ENCODE measurements around the gene GLCCI1. TPM values are rescaled to one million over a fixed set of nuclear protein-coding genes. Genes with fewer than 3 reads are reported as not detected.

GLCCI1 gene
- total and polyA plus RNA-seq, 2 of the 8 experiments (the other 6 are each of a cell fraction or from before 2014, with no cell fraction given), result 12.4 to 27.7 TPM

DNA sequence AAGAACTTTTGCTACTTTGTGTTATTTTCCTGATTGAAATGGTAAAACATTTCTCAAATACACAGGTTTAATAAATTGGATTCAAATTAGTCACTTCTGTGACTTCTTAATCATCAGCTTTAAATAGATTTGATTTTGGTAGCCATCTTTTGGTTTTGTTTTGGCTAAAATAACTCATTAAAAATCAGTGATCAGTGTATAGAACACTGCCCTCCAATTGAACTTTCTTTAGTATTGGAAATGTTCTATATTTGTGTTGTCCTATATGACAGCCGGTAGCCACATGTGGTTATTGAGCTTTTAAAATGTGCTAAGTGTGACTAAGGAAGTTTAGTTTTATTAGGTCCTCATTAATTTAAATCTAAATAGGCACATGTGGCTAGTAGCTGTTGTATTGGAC is 50.4 kb downstream of the GLCCI1 start:
- no peak overlapping the region for H4K5ac ChIP-seq (ENCODE audit: insufficient read length, low read depth, low read length)
- no peaks in the 10 kb centered on the region for H3K27me3 ChIP-seq (replicated peaks in 1 of 4; ENCODE audit: control insufficient read depth in 3 of 4, extremely low read depth in 1 of 4, insufficient read depth in 3 of 4, low read length in 3 of 4)
- H2BK12ac ChIP-seq (ENCODE audit: low read depth, low read length), result no peak overlapping the region
- H3K9me3 ChIP-seq (ENCODE audit: insufficient read depth in 2 of 2, low read depth in 1 of 2, low read length in 1 of 2), result no peaks in the 10 kb centered on the region
- CTCF ChIA-PET (ENCODE audit: partially characterized antibody), result interaction anchor here (4.3 kb wide), 1 partner anchor 17 kb away, joined by 22 read pairs; no protein-coding TSS in a partner anchor
- H2BK15ac ChIP-seq (ENCODE audit: low read length), result no peak overlapping the region
- no peak overlapping the region for H3K56ac ChIP-seq (replicated peaks; ENCODE audit: insufficient read length, low read depth, low read length)
- H2BK5ac ChIP-seq (ENCODE audit: low read depth, low read length), result no peak overlapping the region
- no peak overlapping the region for H2AK5ac ChIP-seq (ENCODE audit: low read depth, low read length)
- no peaks in the 10 kb centered on the region for H4K20me1 ChIP-seq (replicated peaks in 1 of 2; ENCODE audit: control insufficient read depth in 1 of 2, insufficient read depth in 2 of 2, low read length in 2 of 2)
- no peak overlapping the region for H3K27ac ChIP-seq (ENCODE audit: low read depth, low read length)
- no peak overlapping the region for H3K4me2 ChIP-seq (ENCODE audit: insufficient read depth in 1 of 2, low read depth in 2 of 2, low read length in 2 of 2)
- no peak overlapping the region for H3K23ac ChIP-seq (ENCODE audit: insufficient read length)
- no peak for DNase-seq (ENCODE audit: low read depth in 1 of 2, low spot score in 2 of 2)
- no peaks in the 10 kb centered on the region for H3K4me1 ChIP-seq (replicated peaks in 1 of 4; ENCODE audit: control insufficient read depth in 3 of 4, insufficient read depth in 4 of 4, low read length in 3 of 4)
- H3K4me3 ChIP-seq (ENCODE audit: extremely low read depth in 1 of 4, insufficient read depth in 2 of 4, low read depth in 3 of 4, low read length in 4 of 4), result no peak overlapping the region
- no peaks in the 10 kb centered on the region for H3K79me1 ChIP-seq (ENCODE audit: low read depth, low read length)
- no peaks in the 10 kb centered on the region; a peak in 1 of 4 replicates for H3K79me2 ChIP-seq (ENCODE audit: control insufficient read depth in 1 of 2, insufficient read depth in 2 of 2, low read length in 2 of 2)
- H3K14ac ChIP-seq (ENCODE audit: insufficient read length), result no peak overlapping the region
- no peak overlapping the region for H2BK20ac ChIP-seq (ENCODE audit: low read length)
- POLR2A ChIA-PET (ENCODE audit: partially characterized antibody), result no interaction called here
- no peak overlapping the region for H2AFZ ChIP-seq (ENCODE audit: low read length)
- 93% methylated on average over 1 of the region's 1 CpG; no CpG with 5 or more reads in 1 of the 2 experiments for WGBS, 2 experiments (ENCODE audit: extremely low coverage in 1 of 2, insufficient coverage in 1 of 2, insufficient read length in 1 of 2, insufficient replicate concordance in 2 of 2, low coverage in 1 of 2, low lambda C conversion rate in 2 of 2, missing lambda C conversion rate in 1 of 2)
- H3K4ac ChIP-seq (replicated peaks; ENCODE audit: insufficient read length, low read depth, low read length), result no peak overlapping the region
- H3K36me3 ChIP-seq (ENCODE audit: control insufficient read depth in 2 of 4, insufficient read depth in 4 of 4, low read length in 3 of 4), result peaks cover 0 to 3% (median 1%) of the 10 kb centered on the region in 4 experiments; a peak in 3 of 8 replicates
- FAIRE-seq, result no peak
- H2BK120ac ChIP-seq (replicated peaks; ENCODE audit: low read depth, low read length), result no peak overlapping the region
- no peak overlapping the region for H4K91ac ChIP-seq (replicated peaks; ENCODE audit: insufficient read length, low read length)
- H3K23me2 ChIP-seq (ENCODE audit: low read depth, low read length), result no peaks in the 10 kb centered on the region
- no peak overlapping the region for H3K18ac ChIP-seq (ENCODE audit: extremely low read depth, low read length)
- no peak overlapping the region for H3K9ac ChIP-seq (replicated peaks in 1 of 4; ENCODE audit: extremely low read depth in 1 of 4, low read depth in 3 of 4, low read length in 3 of 4)
- H4K8ac ChIP-seq (ENCODE audit: extremely low read depth, insufficient read depth, low read length), result no peak overlapping the region
- TF ChIP-seq EZH2 (IDR thresholded peaks at IDR 0.05; ENCODE audit: low read depth, low read length, severe bottlenecking) (no peak), JUN (IDR thresholded peaks at IDR 0.05; ENCODE audit: low read depth, low read length) (no peak), ZNF274 (IDR thresholded peaks at IDR 0.05; ENCODE audit: borderline replicate concordance, extremely low read depth, low read length) (no peak), RBBP5 (IDR thresholded peaks at IDR 0.05; ENCODE audit: borderline replicate concordance, low read depth, low read length) (no peak)
- TF ChIP-seq, protein P1, sequence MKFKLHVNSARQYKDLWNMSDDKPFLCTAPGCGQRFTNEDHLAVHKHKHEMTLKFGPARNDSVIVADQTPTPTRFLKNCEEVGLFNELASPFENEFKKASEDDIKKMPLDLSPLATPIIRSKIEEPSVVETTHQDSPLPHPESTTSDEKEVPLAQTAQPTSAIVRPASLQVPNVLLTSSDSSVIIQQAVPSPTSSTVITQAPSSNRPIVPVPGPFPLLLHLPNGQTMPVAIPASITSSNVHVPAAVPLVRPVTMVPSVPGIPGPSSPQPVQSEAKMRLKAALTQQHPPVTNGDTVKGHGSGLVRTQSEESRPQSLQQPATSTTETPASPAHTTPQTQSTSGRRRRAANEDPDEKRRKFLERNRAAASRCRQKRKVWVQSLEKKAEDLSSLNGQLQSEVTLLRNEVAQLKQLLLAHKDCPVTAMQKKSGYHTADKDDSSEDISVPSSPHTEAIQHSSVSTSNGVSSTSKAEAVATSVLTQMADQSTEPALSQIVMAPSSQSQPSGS (IDR thresholded peaks at IDR 0.05; ENCODE audit: low read length), result no peak
- TF ChIP-seq, protein P2, sequence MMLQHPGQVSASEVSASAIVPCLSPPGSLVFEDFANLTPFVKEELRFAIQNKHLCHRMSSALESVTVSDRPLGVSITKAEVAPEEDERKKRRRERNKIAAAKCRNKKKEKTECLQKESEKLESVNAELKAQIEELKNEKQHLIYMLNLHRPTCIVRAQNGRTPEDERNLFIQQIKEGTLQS (IDR thresholded peaks at IDR 0.05; ENCODE audit: insufficient read depth, low read depth, low read length), result no peak
